Activated naive CD4-positive, alpha-beta T cell (primary cell): ENCODE results near the gene FNDC3B.

Experiments
- DNase-seq, 4 experiments: peaks; one replicate each; lab custom pipeline; 2025; lab: John Stamatoyannopoulos, UW

Gene FNDC3B

DNA sequence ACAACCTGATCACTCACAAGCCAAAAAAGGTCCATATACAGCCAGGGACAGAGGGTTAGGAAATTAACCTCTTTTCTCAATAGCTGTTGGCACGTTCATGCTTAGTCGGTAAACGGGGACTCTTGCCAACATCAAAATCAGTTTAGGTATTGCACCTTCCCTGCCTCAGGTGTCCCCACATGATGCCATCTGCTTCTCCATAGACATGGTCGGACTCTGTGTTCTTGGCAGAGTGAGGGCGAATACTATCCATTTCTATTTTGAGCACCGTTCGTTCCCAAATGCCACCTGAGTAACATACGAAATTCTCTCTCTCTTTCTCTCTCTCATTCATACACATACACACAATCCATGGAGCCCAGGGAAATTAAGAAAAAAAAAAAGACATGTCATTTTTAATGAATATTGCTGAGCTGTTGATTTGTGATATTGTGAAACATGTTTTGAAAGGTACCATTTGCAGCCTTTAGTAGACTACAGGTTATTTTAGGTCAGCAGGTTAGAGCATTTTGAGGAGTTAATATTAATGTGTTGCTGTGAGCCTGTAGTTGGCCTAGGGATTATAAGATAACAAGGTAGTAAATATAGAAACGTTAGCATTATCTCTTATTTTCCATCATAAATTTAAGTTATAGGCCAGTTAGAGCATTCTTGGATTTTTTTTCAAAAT, 330.3 kb downstream of the FNDC3B start:
- no peak for DNase-seq

DNA sequence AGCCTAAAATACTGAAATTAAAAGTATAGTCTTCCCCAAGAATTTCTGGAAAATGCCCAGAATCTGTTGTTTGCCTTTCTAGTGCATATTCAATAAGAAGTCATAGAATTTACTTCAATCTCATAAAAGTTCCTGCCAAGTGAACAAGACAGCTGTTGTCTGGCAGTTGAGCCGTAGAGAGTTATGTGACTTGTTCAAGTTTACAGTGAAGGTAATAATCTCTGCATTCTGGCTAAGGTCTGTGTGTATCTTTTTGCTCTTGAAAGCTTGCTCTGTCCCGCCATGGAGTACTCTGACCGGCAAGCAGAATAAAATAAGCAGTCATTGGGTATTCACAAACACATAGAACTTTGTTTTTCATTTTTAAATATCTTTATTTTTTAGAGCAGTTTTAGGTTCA, 331.0 kb downstream of the FNDC3B start:
- no peak for DNase-seq

DNA sequence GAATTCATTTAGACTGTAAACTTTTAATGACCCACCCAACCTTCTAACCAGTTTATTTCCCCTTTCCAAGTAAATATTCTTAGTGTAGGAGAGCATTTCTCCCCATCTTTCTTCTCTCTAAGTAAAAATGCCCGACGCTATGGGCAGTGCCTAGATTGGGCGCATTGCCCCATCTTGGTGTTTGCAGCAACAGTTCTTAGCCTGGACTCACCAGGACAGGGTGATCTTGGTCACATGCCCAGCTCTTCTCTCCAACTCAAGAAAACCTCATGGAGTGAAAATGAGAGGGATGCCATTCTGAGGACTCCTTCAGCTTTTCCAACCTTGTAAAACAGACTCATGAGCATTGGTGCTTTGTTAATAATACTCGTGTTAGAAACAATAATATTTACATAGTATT, 332.2 kb downstream of the FNDC3B start:
- no peak for DNase-seq

DNA sequence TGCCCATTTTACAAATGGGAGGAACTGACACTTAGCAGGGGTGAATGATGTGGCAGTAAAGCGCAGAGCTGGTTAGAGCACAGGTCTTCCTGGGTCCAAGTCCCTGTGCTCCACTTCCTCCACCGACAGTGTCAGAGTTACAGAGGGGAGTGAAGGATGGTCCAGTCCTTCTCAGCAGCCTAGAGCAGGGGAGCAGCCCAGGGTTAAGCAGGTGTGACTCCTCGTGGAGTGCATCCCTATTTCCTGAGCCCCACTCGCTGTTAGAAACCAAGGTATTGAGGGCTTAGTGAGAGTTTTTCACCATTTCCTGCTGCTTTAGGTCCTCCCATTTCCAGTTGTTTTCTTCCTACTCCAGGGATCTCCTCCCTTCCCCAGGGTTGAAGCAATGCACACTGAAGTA, 333.5 kb downstream of the FNDC3B start:
- DNase-seq = no peak

DNA sequence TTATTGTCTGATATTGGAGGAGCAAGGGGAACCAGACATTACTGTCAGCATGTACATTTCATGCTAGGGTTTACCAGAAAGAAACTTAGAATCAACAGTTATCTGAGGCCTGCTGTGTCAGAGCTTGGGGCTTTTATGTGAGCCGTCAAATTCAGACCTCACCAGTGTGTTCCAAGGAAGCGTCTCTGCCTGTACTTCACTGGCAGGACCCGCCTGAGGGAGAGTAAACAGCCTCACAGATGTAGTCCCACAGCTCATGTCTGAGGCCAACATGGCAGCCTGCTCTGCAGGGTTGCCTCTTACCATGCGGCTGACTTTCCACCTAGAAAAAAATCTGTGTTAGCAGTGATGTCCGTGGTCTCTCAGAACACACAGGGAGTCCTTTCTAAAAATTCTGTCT, 334.5 kb downstream of the FNDC3B start:
- DNase-seq = no peak

DNA sequence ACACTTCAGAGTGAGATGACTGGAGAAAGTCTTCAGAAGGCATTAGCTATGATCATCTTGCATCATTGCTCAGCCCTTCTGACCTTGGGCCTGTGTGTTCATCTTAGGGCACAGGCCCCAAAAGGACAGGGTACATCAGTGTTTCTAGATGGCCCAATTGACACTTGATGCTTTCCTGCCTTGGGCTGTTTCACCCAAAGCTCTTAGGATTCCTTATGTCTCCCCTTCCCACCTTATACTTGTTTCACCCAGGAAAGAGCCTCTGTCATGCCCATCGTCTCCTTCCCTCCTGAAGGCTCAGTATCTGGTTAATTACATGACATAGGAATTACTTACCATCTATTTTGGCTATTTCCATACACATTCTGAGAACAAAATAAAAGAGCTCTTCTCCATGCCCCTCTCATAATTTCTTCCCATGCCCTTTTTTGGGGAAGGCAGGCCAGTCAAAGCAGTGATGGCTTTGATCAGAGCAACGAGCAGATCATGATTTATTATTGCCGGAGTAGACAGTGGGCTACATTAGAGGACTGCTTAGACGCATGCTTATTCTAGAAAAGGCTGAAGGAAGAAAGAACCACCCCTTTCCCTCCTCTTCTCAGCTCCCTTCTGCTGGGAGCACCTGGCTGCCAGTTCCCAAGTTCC, 335.9 kb downstream of the FNDC3B start:
- no peak for DNase-seq

DNA sequence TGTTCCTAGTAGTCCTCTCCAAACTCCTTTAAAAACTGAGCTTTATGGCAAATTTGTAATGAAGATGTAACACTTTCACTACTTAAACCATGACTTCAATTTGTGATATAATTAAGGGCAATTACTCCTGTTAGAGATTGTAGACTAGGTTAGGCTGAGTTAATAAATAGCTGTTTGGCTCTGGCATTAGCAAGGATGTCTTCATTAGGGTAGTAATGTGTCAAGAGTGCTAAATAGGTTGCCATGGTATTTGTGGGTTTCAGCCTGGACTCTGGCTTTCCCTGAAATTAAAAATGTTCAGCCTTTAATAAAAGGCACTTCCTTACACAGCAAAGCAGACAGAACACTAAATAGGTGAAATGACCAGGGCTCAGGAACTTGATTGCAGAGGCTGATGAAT, 337.0 kb downstream of the FNDC3B start:
- no peak for DNase-seq

DNA sequence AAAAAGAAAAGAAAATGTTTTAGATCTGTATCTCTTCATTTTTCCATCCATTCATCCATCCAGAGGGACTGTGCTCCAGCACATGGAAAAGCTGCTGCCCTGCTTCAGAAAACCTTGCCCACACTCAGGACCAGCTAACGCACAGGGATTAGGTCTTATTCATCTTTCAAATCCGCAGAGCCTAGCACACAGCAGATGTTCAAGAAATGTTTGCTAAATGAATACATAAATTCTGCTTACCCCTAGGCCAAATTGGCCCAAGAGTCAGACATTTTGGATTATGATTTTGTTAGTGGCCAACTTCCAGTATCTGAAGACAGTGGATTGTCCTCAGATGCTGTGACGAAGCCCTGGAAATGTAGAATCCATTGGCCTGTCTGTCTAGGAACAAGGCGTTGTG, 337.5 kb downstream of the FNDC3B start:
- DNase-seq = no peak

DNA sequence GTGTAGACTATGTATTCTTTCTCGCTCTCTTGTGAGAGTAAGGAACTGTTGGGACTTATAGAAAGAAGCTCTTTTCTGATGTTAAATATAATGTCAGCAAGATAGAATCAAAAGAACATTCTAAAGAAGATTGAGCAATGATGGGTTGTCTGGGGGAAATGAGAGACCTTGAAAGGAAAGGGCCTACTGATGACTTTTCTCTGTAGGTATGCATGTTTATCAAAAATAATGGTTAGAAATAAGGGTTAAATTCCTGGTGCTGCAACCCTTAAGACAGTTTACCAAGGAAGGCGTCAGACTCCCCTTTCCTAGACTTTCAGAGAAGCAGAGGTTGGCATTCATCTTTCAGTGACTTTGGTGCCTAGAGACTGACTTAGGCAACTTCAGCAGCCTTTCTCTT, 339.1 kb downstream of the FNDC3B start:
- DNase-seq = no peak

DNA sequence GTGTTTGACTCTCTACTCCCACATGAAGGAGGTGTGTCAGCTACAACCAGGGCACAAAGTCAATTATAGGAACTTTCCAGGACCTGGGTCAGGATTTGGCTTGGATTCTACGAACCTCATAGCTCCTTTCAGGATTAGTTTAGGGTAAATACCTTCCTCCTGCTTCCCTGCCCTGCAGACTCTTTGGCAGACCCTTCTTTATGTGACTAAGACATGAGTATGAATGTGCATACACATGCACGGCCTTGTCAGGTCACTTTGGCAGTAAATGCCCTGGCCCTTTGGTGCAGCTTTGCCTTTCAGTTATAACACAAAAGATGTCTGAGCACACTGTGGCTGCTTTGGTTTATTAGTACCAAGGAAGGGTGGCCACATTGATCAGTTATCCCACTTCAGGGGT, 340.0 kb downstream of the FNDC3B start:
- no peak for DNase-seq

DNA sequence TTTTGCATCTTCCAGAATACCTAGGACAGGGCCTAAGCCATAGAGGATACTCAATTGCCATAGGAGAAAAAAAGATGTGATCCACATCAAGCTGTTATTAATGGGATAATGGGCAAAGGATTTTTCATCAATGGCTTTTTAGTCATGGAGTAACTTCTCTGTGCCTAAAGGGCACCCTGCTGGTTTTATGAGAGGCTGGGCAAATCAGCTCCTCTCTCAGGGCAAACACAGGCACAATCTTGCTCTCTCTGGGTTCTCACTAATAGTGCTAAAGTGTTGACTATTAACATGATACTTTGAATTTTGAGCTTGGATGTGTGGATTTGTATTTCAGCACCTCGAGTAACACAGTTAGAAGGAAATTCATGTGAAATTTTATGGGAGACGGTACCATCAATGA, 341.3 kb downstream of the FNDC3B start:
- DNase-seq = no peak

DNA sequence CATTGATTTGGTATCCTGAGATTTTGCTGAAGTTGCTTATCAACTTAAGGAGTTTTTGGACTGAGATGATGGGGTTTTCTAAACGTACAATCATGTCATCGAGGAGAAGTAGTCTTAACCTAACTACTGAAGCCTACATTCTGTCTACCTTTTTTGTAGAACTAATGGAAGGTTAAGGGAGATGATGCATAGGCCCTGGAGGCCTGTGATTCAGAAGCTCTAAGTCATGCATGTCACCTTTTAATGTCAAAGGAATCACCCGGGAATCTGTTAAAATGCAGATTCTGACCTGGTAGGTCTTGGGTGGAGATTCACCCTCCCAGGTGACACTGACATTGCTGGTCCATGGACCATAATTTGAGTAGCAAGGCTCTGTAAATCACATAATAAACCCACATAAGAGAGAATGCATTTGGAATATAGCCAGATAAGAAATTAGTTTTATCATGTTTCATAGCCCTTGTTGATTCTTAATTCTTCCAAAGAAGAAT, 344.0 kb downstream of the FNDC3B start:
- DNase-seq = no peak

DNA sequence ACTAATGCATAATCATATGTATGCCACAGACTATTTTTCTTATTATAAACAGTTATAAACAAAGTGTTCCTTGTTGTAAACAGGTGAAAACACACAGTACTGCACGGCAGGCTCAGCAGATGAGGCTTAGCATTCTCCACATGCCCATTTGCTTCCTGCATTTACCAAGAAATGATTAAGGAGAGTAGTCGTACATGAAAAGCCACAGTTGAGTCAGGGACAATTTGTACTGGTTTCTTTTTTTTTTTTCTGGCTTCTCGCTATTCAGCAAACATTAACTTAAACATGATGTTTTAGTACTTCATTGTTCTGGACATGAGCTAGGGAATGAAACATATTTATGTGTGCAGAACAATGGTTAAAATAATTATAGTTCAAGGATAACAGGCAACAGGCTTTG, 345.5 kb downstream of the FNDC3B start:
- DNase-seq = no peak

DNA sequence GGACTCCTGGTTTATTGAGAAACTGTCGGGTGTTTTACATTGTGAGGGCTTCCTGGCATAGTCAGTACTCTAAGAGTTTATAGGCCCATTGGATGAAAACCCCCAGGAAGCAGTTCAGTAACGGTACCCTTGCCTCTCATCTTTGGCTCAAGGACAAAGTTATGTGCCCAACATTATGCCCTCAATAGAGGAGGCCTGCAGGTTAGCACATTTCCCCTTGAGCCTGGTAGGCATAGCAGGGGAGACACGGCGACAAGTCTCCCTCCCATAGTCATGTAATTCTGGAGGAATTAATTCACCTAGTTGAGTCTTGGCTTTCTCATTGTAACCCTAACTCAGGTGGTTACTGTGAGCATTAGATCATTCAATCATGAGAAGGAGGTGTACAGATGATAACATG, 348.4 kb downstream of the FNDC3B start:
- DNase-seq = no peak

DNA sequence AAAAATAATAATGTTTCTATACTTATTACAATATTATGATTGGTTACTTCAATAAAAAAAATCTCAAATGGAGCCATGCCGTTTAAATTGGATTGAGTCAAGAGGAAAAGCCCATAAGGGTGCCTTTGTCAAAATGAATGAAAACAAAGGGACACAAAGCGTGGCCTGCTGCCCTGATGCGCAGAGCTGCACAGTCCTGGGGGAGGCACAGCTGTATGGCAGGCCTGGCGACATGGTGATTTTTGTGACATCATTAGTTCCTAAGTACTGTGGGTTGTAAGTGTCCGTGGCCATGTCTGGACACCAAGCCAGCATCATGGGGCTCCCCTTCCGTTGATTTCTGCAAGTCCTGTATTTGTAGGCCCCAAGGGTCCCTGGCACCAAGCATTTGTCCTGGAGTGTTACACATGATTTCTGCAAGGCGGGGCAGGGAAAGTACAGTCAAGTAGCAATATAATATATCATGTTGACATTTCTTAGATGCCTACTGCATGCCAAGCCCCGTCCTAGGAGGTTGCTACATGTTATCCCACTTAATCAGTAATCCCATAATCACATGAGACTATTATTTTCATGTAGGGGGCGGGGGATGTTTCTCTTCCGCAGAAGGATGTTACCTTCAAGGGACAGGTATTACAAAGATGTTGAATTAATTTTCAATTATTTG, 349.2 kb downstream of the FNDC3B start:
- no peak for DNase-seq

DNA sequence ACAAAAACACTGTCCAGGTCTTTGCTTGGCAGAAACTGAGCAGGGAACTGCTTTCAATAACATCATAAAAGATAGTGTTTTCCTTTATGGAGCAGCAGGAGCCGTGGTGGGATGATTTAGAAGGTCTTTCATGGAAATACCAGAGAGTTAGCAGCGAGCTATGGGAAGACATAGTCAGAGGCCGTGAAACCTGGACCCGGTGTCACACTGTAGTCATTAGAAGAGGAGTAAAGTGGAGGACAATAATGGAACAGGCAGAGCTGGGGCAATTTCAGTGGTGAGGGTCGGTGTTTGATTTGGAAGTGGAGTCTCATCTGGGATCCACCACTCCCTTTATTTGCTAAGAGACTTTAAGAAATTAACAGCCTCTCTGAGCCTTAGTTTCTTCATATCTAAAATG, 351.4 kb downstream of the FNDC3B start:
- no peak for DNase-seq

DNA sequence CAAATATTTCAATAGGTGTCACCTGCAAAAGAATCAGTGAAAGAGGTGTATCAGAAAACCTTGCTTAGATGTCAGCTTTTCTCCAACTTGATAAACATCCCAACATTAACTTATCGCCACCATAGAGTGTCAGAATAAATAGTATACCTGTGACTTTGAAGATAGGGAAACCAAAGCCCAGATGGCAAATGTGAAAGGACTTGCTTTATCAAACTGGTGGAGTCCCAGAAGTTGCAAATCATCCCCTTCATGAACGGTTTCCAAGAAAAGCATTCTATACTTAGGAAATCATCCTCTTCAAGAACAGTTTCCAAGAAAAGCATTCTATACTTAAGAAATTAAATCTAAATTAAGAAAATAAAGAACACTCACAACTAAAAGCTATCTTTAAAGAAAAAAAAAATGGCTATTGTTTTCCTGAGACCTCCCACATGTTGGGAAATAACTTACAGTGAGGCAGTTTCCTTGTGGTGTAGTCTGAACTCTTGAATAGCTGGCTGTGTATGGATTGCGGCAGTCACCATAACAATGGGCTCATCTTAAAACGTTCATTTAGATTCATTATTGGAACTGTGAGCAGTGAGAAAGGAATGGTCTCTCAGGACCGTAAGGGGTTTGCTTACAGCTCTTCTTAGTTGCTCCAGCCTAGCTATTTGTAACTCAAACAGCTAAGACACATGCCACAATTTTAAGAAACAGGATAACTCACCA, 352.4 kb downstream of the FNDC3B start:
- no peak for DNase-seq

DNA sequence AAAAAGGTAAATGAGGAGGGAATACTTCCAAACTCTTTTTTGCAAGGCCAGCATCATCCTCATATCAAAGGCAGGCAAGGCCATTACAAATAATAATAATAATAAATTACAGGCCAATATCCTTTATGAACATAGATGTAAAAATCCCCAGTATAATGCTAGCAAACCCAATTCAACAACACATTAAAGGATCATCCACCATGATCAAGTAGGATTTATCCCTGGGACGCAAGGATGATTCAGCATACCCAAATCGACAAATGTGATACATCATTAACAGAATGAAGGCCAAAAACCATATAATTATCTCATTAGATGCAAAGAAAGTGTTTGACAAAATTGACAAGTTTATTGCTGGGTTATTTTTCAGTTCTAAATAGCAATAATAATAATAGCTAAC, 355.3 kb downstream of the FNDC3B start:
- DNase-seq = no peak

DNA sequence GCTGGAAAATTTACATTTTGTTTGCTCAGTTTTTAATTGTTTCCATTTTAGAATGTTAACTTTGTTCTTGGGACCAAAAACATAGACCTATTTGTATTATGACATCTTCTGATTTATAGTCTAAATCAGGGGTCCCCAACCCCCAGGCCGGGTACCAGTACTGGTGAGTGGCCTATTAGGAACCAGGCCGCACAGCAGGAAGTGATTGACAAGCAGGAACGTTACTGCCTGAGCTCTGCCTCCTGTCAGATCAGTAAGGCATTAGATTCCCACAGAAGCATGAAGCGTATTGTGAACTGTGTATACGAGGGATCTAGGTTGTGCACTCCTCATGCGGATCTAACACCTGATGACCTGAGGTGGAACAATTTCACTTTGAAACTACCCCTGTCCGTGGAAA, 357.0 kb downstream of the FNDC3B start:
- no peak for DNase-seq

DNA sequence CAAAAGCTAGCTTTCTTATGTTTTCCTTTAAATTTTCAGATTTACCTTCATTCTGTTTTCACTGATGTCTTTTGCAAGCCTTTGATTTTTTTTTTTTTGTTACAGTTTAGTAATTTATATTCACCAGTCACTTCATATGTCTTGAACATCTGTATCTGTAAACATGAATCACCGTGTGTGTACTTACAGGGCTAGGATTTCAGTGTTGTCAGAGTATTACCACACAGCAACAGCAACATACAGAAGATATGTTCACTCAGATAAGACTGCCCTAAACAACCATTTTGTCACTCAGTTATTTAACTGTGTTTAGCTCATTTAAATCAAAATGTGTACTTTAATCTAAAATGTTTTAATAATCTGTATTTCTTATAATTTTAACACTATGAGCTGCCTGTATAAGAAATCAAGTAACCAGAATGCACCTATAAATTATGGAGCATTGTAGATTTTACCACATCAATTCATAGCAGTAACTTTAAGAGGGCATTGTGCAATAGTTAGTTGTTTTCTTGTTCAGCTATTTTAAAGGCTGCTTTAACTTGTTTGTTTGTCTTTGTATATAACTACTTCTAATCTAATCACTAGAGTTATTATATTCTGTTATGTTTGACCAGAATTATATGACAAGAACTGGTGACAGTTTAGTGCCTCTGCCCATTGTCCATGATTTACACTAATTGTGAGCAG, 358.5 kb downstream of the FNDC3B start:
- no peak for DNase-seq

DNA sequence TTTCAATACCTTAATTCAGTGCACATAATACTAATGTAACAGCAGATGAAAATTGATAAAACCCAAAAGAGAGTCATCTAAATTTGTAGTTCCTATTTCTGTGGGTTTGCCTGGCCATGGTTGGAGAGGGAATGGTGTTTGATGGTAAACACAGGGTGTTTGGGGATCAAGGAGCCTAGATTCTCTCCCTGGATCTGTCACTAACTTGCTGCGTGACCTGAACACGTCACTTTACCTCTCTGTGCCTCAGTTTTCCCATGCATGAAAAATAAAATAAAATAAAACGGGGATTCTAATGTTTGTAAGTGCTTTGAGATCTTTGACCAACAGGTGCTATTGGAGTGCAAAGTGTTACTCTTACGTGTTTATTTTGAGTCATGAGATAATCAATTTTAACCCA, 359.1 kb downstream of the FNDC3B start:
- no peak for DNase-seq

DNA sequence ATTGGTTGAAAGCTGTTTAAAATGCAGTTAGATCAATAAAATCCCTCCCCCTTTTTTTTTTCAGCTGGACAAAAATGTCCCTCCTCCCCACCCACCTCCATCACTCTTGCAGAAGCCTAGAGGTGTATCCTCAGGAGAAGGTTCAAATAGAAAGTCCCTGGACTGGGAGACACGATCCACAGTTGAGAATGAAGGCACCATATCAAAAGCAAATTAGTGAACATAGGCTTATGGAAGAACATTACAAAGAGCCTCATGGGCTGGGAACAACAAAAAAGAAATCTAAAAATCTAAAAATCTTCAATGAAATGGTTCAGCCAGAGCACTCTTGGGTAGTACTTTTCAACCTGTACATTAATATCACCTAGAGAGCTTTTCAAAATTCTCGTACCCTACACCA, 362.7 kb downstream of the FNDC3B start:
- DNase-seq = no peak
